Esophagus squamous epithelium (tissue), 4 donors: ENCODE data around the gene GID8.

Experiments
- CTCF ChIP-seq, 6 experiments: fragments of 450-650 bp in 4 of 6; fragments of 200-600 bp in 2 of 6; sonication (generic) in 2 of 6; IDR thresholded peaks; one replicate each; pipeline ENCODE4 v1.5.1; 2016 to 2019; ENCODE audit warnings: antibody characterized with exemption in 6 of 6, mild to moderate bottlenecking in 4 of 6, moderate library complexity in 4 of 6
- POLR2A ChIP-seq, 4 donors: fragments of 450-650 bp; IDR thresholded peaks; one replicate each; pipeline ENCODE4 v1.6.1; 2017; ENCODE audit warnings: antibody characterized with exemption in 4 of 4, mild to moderate bottlenecking in 4 of 4, moderate library complexity in 3 of 4

- no peak for TF ChIP-seq POLR2A (IDR thresholded peaks at IDR 0.05)
- no peak for TF ChIP-seq CTCF (IDR thresholded peaks at IDR 0.05)
Observed at GRCh38 chr20:62902926-62903615, 34.9 kb upstream of the GID8 start.
